GOT3 (cell line): ENCODE results near the gene SCEL.

Experiments
- DNase-seq: peaks from one replicate; lab custom pipeline; 2025; ENCODE audit warnings: mixed read lengths; lab: John Stamatoyannopoulos, UW

SCEL gene

GRCh38 chr13:77521194-77521593, 14.3 kb upstream of the SCEL start:
- DNase-seq, result no peak

DNA sequence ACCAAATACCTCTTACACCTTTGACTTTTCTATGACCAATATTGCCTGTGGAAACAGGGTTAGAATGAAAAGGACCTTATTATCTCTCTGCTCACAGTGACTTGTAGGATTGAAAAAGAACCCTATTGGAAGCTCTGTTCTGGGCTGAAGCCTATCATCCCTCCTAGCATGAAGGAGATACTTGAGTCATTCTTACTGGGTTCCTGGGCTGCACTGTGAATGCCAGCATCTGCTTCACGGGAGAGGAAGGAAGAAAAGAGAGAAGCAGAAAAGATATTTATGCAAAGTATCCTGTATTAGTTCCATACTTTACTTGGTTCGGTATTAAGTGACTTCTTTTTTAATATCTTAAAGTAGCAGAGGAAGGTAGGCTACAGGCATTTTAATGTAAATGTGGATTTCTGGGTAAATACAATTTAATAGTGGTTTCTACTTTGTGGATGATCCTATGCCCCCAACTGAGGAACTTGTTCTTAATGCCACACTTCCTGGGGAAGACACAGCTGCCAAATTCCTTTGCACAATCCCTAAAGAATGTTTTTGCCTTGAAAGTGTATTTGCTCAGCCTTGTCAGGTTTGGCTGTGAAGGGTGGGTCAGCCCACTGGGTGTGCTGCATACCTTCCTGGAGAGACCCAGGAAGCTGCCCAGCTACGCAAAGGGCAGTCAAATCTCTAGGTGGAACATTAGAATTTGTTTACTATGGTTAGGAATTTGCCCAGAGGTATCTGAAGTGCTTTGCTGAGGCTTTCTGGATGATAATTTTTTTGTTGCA, 13.7 kb upstream of the SCEL start:
- DNase-seq, result no peak

DNA sequence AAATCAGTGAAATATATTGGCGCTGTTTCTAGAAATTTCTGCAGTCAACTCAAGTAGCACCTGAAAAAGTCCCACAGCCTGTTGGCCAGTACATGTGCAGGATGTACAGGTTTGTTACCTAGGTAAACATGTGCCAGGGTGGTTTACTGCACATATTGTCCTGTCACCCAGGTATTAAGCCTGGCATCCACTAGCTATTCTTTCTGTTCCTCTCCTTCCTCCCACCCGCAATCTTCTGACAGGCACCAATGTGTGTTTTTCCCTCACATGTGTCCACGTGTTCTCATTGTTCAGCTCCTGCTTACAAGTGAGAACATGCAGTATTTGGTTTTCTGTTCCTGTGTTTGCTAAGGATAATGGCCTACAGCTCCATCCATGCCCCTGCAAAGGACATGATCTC, 13.1 kb upstream of the SCEL start:
- DNase-seq, result no peak

GRCh38 chr13:77523386-77523785, 12.1 kb upstream of the SCEL start:
- no peak for DNase-seq

- DNase-seq, result no peak
Measured at GRCh38 chr13:77523834-77524728, 11.4 kb upstream of the SCEL start.

DNA sequence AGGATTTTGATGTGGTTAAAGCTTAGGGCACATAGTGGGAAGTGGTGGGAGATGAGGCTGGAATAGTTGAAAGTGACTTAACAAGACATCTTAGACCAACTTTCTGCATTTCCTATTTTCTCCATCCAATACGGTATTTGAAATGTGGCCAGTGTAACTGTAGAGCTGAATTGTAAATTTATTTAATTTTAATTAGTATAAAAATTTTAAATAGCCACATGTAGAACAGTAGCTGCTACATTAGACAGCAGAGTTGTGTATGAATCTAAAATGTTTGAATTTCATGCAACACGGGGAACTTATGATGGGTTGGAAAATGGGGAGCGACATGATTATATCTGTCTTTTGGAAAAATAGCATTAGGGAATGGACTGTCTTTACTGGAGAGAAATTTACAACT, 7.1 kb upstream of the SCEL start:
- no peak for DNase-seq

- DNase-seq, result no peak
Measured at GRCh38 chr13:77528834-77529500, 6.5 kb upstream of the SCEL start.

DNA sequence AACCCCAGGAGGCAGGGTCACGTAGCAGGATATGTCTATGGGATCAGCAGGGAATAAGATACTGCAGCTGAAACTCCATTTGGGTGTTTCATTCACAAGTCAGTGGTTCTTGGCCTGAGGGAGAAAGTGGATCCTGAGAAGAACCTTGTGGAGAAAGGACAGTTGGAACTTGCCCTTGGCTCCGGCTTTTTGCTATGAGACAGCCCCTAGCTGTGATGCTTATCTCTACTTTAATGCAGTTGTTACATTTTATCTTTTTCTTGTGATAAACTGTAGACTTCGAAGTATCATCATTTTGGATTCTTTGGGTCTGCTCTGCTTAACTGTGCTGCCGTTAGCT, 6.0 kb upstream of the SCEL start:
- no peak for DNase-seq

DNA sequence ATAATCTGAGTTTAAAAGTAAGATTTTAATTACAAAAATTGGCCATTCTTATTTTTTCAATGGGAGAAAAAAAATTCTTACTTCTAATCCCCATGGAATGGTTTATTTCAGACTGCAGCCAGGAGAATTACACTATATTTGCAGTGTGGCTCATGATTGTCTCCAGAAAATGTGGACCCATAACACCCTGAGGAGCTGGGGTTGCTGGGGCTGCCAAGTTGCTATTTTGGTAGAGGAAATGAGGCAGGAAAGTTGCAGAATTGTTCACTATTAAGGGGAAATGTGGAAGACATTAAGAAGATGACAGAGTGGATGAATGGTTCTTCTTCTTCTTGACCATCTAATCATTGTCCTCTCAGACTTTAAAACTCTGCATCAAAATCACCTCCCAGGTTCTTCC, 4.6 kb upstream of the SCEL start:
- no peak for DNase-seq

DNA sequence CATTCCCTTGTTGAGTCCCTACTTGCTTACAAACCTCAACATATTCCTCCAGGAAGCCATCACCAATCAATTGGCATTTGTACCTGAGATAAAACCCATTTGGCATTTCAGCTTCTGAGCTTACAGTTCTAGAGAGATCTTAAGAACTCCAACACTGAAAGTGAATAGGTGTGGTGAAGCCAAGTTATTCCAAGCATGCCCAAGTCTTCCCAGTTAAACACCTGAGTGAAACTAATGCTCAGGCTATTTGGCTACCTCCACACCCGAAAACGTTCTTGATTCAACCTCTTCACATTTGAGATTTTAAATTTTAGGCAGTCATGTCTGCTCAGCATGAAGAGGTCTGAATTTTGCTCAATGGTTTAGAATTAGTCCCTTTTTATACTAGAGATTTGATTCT, 2.5 kb upstream of the SCEL start:
- DNase-seq, result no peak

GRCh38 chr13:77533875-77534788, 1.4 kb upstream of the SCEL start:
- DNase-seq, result no peak

DNA sequence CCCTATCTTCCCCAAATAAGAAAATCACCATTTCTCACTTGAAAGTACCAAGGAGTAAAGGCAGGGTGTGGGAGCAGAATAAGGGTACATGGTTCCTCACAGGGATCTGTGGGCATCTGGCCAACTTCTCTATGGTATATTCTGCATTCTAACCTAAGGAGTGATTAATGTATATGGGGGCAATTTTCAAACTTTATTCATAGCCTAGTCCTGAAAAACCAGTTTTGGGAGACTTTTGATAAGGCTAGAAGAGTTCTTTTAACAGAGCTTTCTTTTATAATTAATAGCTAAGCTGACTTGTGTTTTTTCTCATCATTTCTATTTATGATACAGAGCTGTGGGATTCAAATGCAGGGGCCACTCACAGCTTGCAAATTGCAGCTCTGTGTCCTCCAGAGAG, 852 bp downstream of the SCEL start:
- DNase-seq, result no peak

- DNase-seq, result no peak
Measured at GRCh38 chr13:77537289-77537919, 1.9 kb downstream of the SCEL start.

DNA sequence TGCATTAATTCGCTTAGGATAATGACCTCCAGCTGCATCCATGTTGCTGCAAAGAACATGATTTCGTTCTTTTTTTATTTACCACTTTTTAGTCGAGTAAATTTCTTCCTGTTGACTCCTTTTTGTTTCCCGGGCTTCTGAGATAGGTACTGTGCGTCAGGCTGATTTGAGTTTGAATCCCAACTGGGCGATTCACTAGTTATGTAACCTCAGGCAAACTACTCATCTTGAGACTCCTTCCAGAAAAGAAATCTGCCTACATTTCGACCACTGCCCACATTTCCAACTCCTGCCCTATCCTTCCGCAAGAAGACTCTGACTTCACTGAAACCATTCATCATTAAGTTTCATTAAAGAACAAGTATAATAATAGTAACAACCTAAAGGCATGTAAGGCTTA, 8.2 kb downstream of the SCEL start:
- DNase-seq, result no peak

DNA sequence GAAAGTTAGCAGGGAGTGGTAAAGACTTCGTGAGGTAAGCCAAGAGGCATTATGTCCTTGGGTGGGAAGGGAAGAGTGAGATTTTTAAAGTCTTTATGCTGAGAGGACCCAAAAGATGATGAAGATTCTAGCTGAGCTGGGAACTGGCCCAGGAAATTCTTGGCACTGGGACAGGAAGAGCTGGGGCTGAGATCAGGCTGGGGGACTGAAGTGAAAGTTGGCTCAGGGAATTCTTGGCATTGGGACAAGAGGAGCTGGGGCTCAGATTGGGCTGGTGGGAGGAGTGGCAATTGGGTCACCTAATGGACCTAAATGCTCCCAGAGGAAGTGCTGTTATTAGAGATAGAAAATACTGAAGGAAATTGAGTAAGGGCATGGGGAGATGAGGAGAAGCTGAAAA, 8.8 kb downstream of the SCEL start:
- DNase-seq, result no peak

DNA sequence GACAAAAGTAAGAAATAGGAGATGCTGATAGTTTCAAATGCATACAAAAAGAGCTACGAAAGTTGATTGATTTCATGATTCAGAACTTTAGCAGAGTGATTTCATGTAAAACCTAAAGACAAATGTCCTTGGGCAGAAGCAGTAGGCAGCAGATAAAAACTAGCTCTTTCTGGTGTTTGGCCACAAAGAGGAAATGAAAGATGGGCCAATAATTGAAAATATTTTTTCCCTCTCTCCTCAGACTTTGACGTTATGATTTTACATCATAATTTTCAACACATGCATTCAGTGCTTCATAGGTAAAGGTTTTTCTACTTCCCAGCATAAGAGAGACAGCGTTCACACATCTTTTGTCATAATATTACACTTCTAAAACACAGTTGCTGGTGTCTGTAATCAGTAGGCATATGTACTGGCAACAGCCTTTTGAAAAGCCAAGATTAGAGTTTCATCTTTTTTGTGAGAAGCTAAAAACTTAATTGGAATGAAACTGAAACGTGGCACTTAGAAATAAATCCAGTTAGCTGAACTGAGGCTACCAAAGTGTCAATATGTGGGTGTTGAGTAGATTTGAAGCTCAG, 9.3 kb downstream of the SCEL start:
- DNase-seq, result no peak

- DNase-seq, result no peak
Measured at GRCh38 chr13:77545626-77546412, 10.3 kb downstream of the SCEL start.

DNA sequence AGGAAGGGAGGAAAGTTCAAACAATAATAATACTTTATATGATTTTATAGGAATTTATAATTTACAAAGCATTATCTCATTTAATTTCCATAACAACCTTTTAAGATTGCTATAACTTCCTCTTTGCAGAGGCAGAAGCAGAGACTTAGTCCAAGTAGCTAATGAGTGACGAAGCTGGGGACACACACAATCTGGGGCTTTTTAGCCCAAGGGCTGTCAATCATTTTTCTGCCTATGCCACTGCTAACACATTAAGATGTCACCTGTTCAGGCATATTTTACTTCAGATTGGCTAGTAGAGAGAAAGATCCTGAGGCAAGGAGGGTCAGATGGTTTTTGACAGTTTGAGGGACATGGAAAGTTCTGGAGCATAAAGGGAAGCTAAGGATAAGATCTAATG, 12.6 kb downstream of the SCEL start:
- DNase-seq, result no peak

DNA sequence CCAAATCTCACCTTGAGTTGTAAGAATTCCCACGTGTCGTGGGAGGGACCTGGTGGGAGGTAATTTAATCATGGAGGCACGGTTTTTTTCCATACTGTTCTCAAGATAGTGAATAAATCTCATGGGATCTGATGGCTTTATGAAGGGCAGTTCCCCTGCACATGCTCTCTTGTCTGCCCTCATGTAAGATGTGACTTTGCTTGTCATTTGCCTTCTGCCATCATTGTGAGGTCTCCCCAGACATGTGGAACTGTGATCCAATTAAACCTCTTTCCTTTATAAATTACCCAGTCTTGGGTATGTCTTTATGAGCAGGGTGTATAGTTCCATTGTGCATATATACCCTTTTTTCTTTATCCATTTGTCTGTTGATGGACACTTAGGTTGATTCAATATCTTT, 13.1 kb downstream of the SCEL start:
- DNase-seq, result no peak

DNA sequence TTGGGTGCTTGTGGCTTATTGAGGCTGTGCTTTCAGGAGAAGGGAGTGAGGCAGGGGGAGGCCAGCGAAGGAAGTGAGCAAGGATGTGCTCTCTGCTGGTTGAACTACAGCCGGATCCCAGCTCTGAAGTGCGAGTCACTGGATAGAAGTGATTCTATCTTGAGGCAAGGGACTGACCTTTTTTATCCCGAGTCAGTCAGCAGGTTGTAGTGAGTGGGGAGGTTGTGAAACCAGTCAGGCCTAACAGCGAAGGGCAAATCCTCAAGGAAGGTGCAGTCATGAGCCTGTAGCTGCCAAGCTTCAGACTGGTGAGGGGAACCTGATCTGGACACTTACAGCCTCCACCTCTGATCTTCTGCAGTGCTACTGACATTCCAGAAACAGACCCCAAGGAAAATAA, 18.6 kb downstream of the SCEL start:
- no peak for DNase-seq
